Fibroblast of skin of left biceps (primary cell): Measurements from ENCODE around the gene MYO1D.
"Not testable (repeated sequence)": the region's sequence is repeated elsewhere in the genome, so short reads cannot be mapped to it uniquely, and the experiment has no call there.

Experiments used
- DNase-seq, 2 experiments: peaks; one replicate each; pipeline ENCODE4 v3.0.0-alpha.2; 2013; ENCODE audit warnings: low read depth in 2 of 2

Gene MYO1D

DNA sequence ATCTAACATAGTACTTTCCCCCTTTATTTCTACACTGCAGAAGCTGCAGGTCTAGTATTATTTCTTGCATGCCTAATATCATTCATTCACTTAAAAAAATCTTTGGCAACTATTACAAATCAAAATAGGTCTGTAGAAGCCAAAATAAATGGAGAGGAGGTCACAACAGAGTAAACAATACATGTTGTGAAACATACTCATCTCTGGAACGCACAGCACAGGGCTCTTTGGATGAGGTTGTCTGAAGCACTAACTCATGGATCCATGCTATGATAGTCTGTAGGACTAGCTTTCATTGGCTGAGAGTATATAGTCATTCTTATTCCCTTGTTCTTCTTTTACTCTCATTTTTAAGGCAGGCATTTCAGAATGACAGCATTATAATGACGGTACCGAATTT lies 21.3 kb downstream of the MYO1D start:
- DNase-seq, result no peak

- DNase-seq, result no peak
Measured at GRCh38 chr17:32854832-32855389, 22.0 kb downstream of the MYO1D start.

- DNase-seq, result no peak
Measured at GRCh38 chr17:32854207-32854606, 22.7 kb downstream of the MYO1D start.

GRCh38 chr17:32852811-32853210 lies 24.1 kb downstream of the MYO1D start:
- DNase-seq, result no peak

DNA sequence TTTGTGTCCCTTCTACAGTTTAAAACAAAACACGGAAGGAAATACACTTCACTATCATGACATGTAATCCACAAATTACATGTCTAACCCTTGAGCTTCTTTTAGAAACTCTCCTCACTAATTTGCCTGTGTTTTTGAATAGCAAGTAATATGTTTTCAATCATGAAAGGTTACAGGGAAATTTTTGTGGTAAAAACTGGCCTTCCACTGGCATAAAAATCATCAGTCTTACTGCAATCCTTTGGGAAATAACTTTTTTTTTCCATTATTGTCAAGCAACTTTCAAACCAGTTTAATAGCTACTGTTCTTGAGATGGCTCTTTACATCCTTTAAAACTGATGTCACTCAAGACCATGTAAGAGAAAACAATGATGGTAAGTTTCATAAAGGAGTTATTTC lies 27.0 kb downstream of the MYO1D start:
- DNase-seq, result peak; percentile 19 to 31

GRCh38 chr17:32847977-32848376 lies 28.9 kb downstream of the MYO1D start:
- DNase-seq, result no peak

GRCh38 chr17:32846143-32846542 lies 30.8 kb downstream of the MYO1D start:
- no peak for DNase-seq

DNA sequence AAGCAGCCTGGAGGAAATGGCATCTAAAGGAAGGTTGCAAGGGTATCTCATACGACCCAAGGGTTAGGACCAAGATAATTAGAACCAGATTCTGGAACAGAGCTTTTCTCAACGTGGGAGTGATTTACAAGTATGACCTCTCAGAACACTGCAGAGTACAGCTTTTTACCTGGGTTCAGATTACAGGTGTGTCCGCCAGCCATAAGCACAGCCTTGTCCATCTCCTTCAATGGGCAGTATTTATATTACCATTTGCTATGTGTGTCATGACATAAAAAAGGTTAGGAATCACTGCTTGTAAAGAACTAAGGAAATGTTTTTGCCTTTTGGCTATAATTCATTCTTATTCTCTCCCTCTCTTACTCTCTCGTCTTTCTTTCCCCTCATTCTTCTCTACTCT lies 36.7 kb downstream of the MYO1D start:
- DNase-seq, result no peak

DNA sequence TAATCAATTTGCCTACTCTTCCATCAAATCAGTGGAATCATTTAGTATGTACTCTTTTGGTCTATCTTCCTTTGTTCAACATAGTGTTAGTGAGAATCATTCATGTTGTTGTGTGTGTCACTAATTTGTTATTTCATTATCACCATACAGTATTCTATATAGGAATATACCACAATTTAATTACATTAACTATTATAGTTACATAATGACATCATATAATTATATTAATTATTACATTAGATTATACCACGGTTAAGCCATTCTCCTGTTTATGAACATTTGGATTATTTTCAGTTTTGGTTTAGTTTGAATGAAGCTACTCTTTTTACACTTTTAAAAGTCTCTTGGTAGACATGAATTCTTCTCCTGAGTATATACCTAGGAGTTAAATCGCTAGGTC lies 40.4 kb downstream of the MYO1D start:
- no peak for DNase-seq

- DNase-seq, result no peak
Measured at GRCh38 chr17:32835291-32835761, 41.6 kb downstream of the MYO1D start.

- DNase-seq, result no peak
Measured at GRCh38 chr17:32834104-32834503, 42.8 kb downstream of the MYO1D start.

- no peak for DNase-seq
Measured at GRCh38 chr17:32833526-32833925, 43.4 kb downstream of the MYO1D start.

DNA sequence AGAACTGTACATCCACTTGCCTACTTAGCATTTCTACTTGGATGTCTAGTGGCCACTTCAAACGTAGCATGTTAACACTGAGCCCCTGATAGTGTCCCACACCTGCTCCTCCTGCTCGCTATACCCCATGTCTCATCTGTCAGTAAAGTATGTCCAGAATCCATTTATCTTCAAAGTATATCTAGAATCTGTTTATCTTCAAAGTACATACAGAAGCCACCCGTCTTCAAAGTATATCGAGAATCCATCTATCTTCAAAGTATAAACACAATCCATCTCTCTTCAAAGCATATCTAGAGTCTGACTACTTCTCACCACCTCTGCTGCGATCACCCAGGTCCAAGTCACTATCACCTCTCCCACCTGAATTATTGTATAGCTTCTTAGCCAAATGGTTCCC lies 43.8 kb downstream of the MYO1D start:
- DNase-seq, result no peak

DNA sequence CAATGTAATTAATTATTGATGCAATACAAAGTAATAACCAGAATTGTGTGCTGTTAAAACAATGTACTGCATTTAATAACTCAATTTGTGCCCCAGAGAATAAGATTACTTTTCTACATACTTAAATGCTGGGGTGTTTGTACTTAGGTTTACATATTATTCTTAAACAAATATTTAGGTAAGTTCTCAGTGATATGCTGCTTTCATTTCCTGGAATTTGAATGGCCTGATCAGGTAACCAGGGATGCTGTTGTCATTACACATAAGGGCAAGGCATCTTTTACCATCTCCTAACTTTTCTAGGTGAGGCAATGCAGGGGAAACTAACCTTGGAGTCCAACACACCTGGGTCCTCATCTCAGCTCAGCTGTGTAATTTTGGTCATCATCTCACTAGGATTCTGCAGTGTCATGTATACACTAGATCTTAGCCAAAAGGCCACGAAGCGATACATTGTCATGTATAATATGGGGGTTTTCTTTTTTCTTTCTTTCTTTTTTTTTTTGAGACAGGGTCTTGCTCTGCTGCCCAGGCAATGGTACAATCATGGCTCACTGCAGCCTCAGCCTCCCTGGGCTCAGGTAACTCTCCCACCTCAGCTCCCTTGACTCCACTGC lies 45.2 kb downstream of the MYO1D start:
- DNase-seq, result no peak

DNA sequence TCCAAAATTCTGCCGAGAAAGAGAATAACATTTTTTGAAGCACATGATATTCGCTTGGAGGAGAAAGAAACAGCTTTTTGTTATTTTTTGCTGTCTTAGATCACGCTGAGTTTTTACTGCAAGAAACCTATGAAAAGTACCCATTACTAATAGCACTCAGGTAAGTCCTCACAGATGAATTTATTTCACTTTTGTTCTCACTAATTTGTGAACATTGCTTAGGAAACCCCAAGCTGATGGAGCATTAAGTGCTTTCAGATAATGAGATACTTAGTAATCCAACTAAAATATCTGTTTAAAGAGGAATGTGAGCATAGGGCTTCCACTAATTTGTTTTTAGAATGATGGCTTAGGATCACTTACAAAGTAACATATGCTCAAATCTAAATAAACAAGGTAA lies 45.7 kb downstream of the MYO1D start:
- no peak for DNase-seq

GRCh38 chr17:32828822-32829221 lies 48.1 kb downstream of the MYO1D start:
- no peak for DNase-seq

GRCh38 chr17:32827227-32827626 lies 49.7 kb downstream of the MYO1D start:
- DNase-seq, result no peak

- no peak for DNase-seq
Measured at GRCh38 chr17:32826076-32826475, 50.8 kb downstream of the MYO1D start.

GRCh38 chr17:32824334-32824733 lies 52.6 kb downstream of the MYO1D start:
- DNase-seq, result no peak

DNA sequence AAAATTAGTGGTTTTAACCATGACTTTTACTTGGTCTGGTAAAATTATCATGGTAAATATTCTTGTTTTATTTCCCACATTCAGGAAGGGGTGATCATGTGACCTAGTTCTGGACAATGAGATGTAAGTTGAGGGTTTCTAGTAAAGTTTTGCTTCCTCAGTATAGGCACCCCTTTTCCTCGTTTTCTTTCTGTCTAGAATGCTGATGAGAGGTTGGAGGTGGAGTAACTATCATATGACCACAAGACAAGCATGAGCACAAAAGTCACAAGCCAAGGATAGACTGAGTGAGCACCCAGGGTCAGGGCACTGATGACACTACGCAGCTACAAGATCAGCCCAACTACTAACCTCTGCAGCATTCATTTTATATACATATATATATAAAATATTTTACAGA lies 53.9 kb downstream of the MYO1D start:
- no peak for DNase-seq

DNA sequence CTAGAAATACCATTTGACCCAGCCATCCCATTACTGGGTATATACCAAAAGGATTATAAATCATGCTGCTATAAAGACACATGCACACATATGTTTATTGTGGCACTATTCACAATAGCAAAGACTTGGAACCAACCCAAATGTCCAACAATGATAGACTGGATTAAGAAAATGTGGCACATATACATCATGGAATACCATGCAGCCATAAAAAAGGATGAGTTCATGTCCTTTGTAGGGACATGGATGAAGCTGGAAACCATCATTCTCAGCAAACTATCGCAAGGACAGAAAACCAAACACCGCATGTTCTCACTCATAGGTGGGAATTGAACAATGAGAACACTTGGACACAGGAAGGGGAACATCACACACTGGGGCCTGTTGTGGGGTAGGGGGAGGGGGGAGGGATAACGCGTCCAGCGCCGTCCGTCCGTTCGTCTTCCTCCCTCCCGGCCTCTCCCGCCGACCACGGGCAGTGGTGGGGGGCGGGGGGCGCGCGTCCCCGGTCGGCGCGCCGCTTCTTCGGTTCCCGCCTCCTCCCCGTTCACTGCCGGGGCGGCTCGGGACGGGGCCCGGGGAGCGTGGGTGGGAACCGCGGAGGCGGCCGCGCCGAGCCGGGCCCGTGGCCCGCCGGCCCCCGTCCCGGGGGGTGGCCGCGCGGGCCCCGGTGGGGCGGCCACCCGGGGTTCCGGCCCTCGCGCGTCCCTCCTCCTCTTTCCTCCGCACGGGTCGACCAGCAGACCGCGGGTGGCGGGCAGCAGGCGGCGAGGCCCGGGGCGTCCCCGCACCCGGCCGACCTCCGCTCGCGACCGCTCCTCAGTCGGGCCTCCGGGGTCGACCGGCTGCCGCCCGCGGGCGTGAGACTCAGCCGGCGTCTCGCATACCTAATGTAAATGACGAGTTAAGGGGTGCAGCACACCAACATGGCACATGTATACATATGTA lies 54.7 kb downstream of the MYO1D start:
- not testable (repeated sequence) for DNase-seq

- DNase-seq, result no peak
Measured at GRCh38 chr17:32820440-32820839, 56.5 kb downstream of the MYO1D start.

DNA sequence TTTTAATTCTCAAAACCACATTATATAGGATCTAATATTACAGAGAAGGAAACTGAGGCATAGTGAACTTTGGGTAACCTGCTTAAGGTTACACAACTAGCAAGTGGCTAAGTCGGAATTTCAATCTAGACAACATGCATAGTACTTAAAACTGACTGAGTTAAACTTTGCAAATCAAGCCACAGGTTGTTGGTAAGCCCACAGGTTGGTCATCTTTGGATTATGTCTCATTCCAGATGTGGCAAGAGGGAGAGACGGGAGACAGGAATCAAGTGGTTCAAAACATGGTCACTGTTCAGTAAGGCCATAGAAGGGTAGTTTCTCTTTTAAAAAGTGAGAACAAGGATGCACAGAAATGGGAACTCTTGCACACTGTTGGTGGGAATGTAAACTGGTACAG lies 57.1 kb downstream of the MYO1D start:
- no peak for DNase-seq
